Dedifferentiated amniotic fluid mesenchymal stem cell (primary cell): ENCODE measurements around the gene TRIP13.

Source experiments
- DNase-seq: peaks from one replicate; pipeline ENCODE4 v3.0.0-alpha.2; 2016; ENCODE audit errors: extremely low spot score

Gene TRIP13

GRCh38 chr5:953535-954449 lies 61.1 kb downstream of the TRIP13 start:
- DNase-seq: no peak

GRCh38 chr5:955886-956761 lies 63.4 kb downstream of the TRIP13 start:
- DNase-seq: no peak

GRCh38 chr5:956941-957747 lies 64.5 kb downstream of the TRIP13 start:
- DNase-seq: peak; percentile 89

- no peak for DNase-seq
Observed at GRCh38 chr5:957748-958485, 65.2 kb downstream of the TRIP13 start.

- DNase-seq: no peak
Observed at GRCh38 chr5:958701-959571, 66.3 kb downstream of the TRIP13 start.

- DNase-seq: no peak
Observed at GRCh38 chr5:959581-960531, 67.2 kb downstream of the TRIP13 start.

GRCh38 chr5:960551-960950 lies 67.9 kb downstream of the TRIP13 start:
- DNase-seq: no peak

- DNase-seq: no peak
Observed at GRCh38 chr5:961002-961710, 68.5 kb downstream of the TRIP13 start.

GRCh38 chr5:961711-962240 lies 69.1 kb downstream of the TRIP13 start:
- no peak for DNase-seq

GRCh38 chr5:962386-962785 lies 69.7 kb downstream of the TRIP13 start:
- DNase-seq: no peak

GRCh38 chr5:962801-963200 lies 70.1 kb downstream of the TRIP13 start:
- no peak for DNase-seq

- no peak for DNase-seq
Observed at GRCh38 chr5:963310-963672, 70.6 kb downstream of the TRIP13 start.

- DNase-seq: peak; percentile 37
Observed at GRCh38 chr5:963673-964531, 71.2 kb downstream of the TRIP13 start.

GRCh38 chr5:964821-965220 lies 72.1 kb downstream of the TRIP13 start:
- no peak for DNase-seq

GRCh38 chr5:965604-966344 lies 73.1 kb downstream of the TRIP13 start:
- DNase-seq: no peak

- no peak for DNase-seq
Observed at GRCh38 chr5:966345-966710, 73.6 kb downstream of the TRIP13 start.

GRCh38 chr5:966941-967340 lies 74.3 kb downstream of the TRIP13 start:
- DNase-seq: no peak
